Activated T-helper 1 cell treated with anti-CD3 and anti-CD28 coated beads, Interleukin-2, amount 50 U/mL, for 16 hours (primary cell): Measurements from ENCODE around the gene MEGF11.

Experiments
- DNase-seq, 2 donors: peaks; one replicate each; pipeline ENCODE4 v3.0.0-alpha.2; 2020; ENCODE audit warnings: low read depth in 1 of 2, low spot score in 1 of 2

MEGF11 gene

GRCh38 chr15:66219339-66219738 is 34.2 kb downstream of the MEGF11 start:
- no peak for DNase-seq

- no peak for DNase-seq
These were observed 36.7 kb downstream of the MEGF11 start for GRCh38 chr15:66216806-66217205.

GRCh38 chr15:66215811-66216210 is 37.7 kb downstream of the MEGF11 start:
- DNase-seq, result no peak

- DNase-seq, result no peak
These were observed 39.3 kb downstream of the MEGF11 start for GRCh38 chr15:66214246-66214645.

GRCh38 chr15:66212563-66212921 is 41.0 kb downstream of the MEGF11 start:
- no peak for DNase-seq

GRCh38 chr15:66211670-66212562 is 41.6 kb downstream of the MEGF11 start:
- DNase-seq, result no peak

- no peak for DNase-seq
These were observed 42.9 kb downstream of the MEGF11 start for GRCh38 chr15:66210684-66211083.

- DNase-seq, result no peak
These were observed 54.8 kb downstream of the MEGF11 start for GRCh38 chr15:66198757-66199156.

GRCh38 chr15:66196602-66197001 is 56.9 kb downstream of the MEGF11 start:
- no peak for DNase-seq

- DNase-seq, result no peak
These were observed 57.8 kb downstream of the MEGF11 start for GRCh38 chr15:66195621-66196230.

- DNase-seq, result no peak
These were observed 60.5 kb downstream of the MEGF11 start for GRCh38 chr15:66193066-66193465.

GRCh38 chr15:66190746-66191145 is 62.8 kb downstream of the MEGF11 start:
- no peak for DNase-seq

- DNase-seq, result no peak
These were observed 64.3 kb downstream of the MEGF11 start for GRCh38 chr15:66189291-66189690.

GRCh38 chr15:66188464-66188863 is 65.1 kb downstream of the MEGF11 start:
- no peak for DNase-seq

GRCh38 chr15:66187271-66187670 is 66.3 kb downstream of the MEGF11 start:
- no peak for DNase-seq

GRCh38 chr15:66186049-66186825 is 67.3 kb downstream of the MEGF11 start:
- no peak for DNase-seq

- no peak for DNase-seq
These were observed 68.4 kb downstream of the MEGF11 start for GRCh38 chr15:66184936-66185790.

GRCh38 chr15:66184492-66184891 is 69.1 kb downstream of the MEGF11 start:
- no peak for DNase-seq

- DNase-seq, result no peak
These were observed 72.9 kb downstream of the MEGF11 start for GRCh38 chr15:66180531-66181097.

- DNase-seq, result no peak
These were observed 75.0 kb downstream of the MEGF11 start for GRCh38 chr15:66178531-66178910.
